Stomach (tissue), 4 donors: ENCODE data around the gene PRKACA.

Source experiments
- CTCF ChIP-seq, 7 experiments: fragments of 450-650 bp in 4 of 7; fragments of 200-600 bp in 3 of 7; sonication (generic) in 3 of 7; IDR thresholded peaks; one replicate each; pipeline ENCODE4 v1.5.1; 2016 to 2019; ENCODE audit warnings: antibody characterized with exemption in 7 of 7, control low read depth in 2 of 7, mild to moderate bottlenecking in 1 of 7
- EP300 ChIP-seq: sonication (generic); formaldehyde crosslinking; IDR thresholded peaks from one replicate; pipeline ENCODE4 v1.6.1; 2017; ENCODE audit warnings: antibody characterized with exemption
- POLR2A ChIP-seq, 4 donors: fragments of 450-650 bp; IDR thresholded peaks; one replicate each; pipeline ENCODE4 v1.6.1; 2016; ENCODE audit warnings: antibody characterized with exemption in 4 of 4, control low read depth in 2 of 4, mild to moderate bottlenecking in 1 of 4, moderate library complexity in 1 of 4

DNA sequence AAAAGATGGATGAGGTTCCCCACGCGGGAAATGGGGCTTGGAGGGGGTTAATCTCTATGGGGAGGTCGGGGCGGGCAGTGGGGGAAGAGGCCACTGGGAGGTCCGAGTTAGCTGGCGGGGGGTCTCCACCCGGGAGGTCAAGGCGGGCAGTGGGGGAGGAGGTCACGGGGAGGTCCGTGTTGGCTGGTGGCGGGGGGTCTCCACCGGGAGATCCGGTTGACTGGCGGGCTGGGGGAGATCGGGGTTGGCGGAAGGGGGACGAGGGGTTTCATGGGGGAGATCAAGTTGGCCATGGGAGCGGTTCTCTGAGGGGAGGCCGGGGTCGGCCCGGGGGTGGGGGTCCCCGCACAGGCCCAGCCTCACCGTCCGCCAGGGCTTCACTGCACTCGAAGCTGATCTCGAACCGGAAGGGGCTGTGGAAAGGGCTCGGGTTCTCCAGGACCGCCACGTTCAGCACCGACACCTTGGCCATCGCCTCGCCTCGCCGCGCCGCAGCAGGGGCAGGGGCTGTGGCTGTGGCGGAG lies 18.5 kb upstream of the PRKACA start:
- TF ChIP-seq POLR2A (IDR thresholded peaks at IDR 0.05), result no peak
- no peak for TF ChIP-seq CTCF (IDR thresholded peaks at IDR 0.05)
- TF ChIP-seq EP300, result no peak
